ENCODE results near the gene GPR101. TPM values are rescaled to one million over a fixed set of nuclear protein-coding genes. Genes with fewer than 3 reads are reported as not detected.

The GPR101 gene
- not detected for polyA plus RNA-seq (ENCODE audit: insufficient read length in 3 of 3)
- long read RNA-seq, donor 1, result 0 reads
- long read RNA-seq, donor 2, result 0 reads
- long read RNA-seq, donor 3, result 0 reads
- long read RNA-seq, donor 4, result 0 reads
- long read RNA-seq, donor 5, result 0 reads
- long read RNA-seq, donor 6, result 0 reads
- long read RNA-seq, donor 7, result 0 reads
- long read RNA-seq, donor 8, result 0 reads
- long read RNA-seq, donor 9, result 0 reads
- long read RNA-seq, donor 10, result 0 reads
- long read RNA-seq, donor 11, result 0 reads
- long read RNA-seq, donor 12, result 0 reads
- long read RNA-seq, donor 13, result 0 reads
- long read RNA-seq, donor 14, result 0 reads
- long read RNA-seq, donor 15, result 0 reads
- long read RNA-seq, donor 16, result 0 reads

- no peak for DNase-seq
Measured at GRCh38 chrX:137033774-137034507, at the start of gene GPR101. Gene GPR101, minus strand, starts transcription at chrX:137033995. Its CDS starts 2,321 bp downstream, at chrX:137031674.

GRCh38 chrX:137081239-137081638 is 47.4 kb upstream of the GPR101 start:
- no peak for DNase-seq

GRCh38 chrX:137072396-137072795 is 38.6 kb upstream of the GPR101 start:
- DNase-seq, result no peak

GRCh38 chrX:137071596-137071995 is 37.8 kb upstream of the GPR101 start:
- DNase-seq, result no peak

- no peak for DNase-seq
Measured at GRCh38 chrX:137067147-137067546, 33.4 kb upstream of the GPR101 start.

GRCh38 chrX:137062915-137063617 is 29.3 kb upstream of the GPR101 start:
- DNase-seq, result no peak

GRCh38 chrX:137058339-137059127 is 24.7 kb upstream of the GPR101 start:
- no peak for DNase-seq

GRCh38 chrX:137052643-137053235 is 18.9 kb upstream of the GPR101 start:
- DNase-seq, result no peak

GRCh38 chrX:137051978-137052642 is 18.3 kb upstream of the GPR101 start:
- peak; percentile 46 for DNase-seq

- no peak for DNase-seq
Measured at GRCh38 chrX:137044893-137045292, 11.1 kb upstream of the GPR101 start.

GRCh38 chrX:137043736-137044135 is 9.9 kb upstream of the GPR101 start:
- no peak for DNase-seq

GRCh38 chrX:137041329-137041728 is 7.5 kb upstream of the GPR101 start:
- DNase-seq, result no peak

GRCh38 chrX:137040113-137040794 is 6.5 kb upstream of the GPR101 start:
- no peak for DNase-seq

- no peak for DNase-seq
Measured at GRCh38 chrX:137034508-137034872, 695 bp upstream of the GPR101 start.

GRCh38 chrX:137032841-137033773 is 688 bp downstream of the GPR101 start:
- no peak for DNase-seq

GRCh38 chrX:137032341-137032694 is 1.5 kb downstream of the GPR101 start:
- DNase-seq, result no peak

- peak; percentile 36 for DNase-seq
Measured at GRCh38 chrX:137031517-137032340, 2.1 kb downstream of the GPR101 start.

GRCh38 chrX:137031039-137031438 is 2.8 kb downstream of the GPR101 start:
- no peak for DNase-seq
